NCI-H510A treated with DMSO at 0.1 percent for 48 hours (cell line): ENCODE data around the gene SCYL1.

ENCODE experiments used
- DNase-seq: peaks from one replicate; lab custom pipeline; 2025; lab: John Stamatoyannopoulos, UW

The SCYL1 gene

DNA sequence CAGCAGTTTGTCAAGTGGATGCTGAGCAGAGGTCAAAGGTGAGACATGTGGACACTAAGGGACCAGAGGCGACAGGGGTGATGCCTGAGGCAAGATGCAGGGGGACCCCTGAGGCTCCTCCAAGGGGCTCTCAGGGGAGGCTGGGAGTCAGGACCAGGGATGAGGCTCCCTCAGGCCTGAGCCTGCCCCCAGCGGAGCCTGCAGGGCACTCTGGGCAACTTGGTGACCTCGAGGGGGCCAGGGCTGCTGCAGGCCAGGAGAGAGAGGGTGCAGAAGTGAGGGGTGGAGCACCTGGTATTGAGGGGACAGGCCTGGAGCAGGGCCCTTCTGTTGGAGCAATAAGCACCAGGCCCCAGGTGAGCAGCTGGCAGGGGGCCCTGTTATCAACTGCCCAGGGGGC lies 57.0 kb downstream of the SCYL1 start:
- DNase-seq = no peak

GRCh38 chr11:65583589-65583988 lies 58.7 kb downstream of the SCYL1 start:
- DNase-seq = no peak

- no peak for DNase-seq
These were observed 59.2 kb downstream of the SCYL1 start for GRCh38 chr11:65584106-65584505.

GRCh38 chr11:65584723-65585171 lies 59.9 kb downstream of the SCYL1 start:
- no peak for DNase-seq

GRCh38 chr11:65585396-65586246 lies 60.7 kb downstream of the SCYL1 start:
- no peak for DNase-seq

- DNase-seq = no peak
These were observed 61.4 kb downstream of the SCYL1 start for GRCh38 chr11:65586247-65586630.

- no peak for DNase-seq
These were observed 61.8 kb downstream of the SCYL1 start for GRCh38 chr11:65586676-65587075.
